GM19328 (cell line): ENCODE data around the gene SLC43A3.
A peak's percentile ranks its signal among the peaks of the same experiment; 100 is the strongest.
"Not testable (repeated sequence)": the region's sequence is repeated elsewhere in the genome, so short reads cannot be mapped to it uniquely, and the experiment has no call there.

Experiments
- ATAC-seq: cut with Tn5 transposase; IDR thresholded peaks from one replicate; pipeline ENCODE4 v1.9.1; 2021; ENCODE audit warnings: mild to moderate bottlenecking, moderate library complexity; ENCODE audit not compliant: unreplicated experiment

Gene SLC43A3

GRCh38 chr11:57460022-57460757, 33.3 kb upstream of the SLC43A3 start, which contains the start of gene RTN4RL2:
Gene RTN4RL2, plus strand, starts transcription at chr11:57460528. Its CDS starts 338 bp downstream, at chr11:57460866.
- ATAC-seq, result no peak

- ATAC-seq, result no peak
These were observed 32.5 kb upstream of the SLC43A3 start for GRCh38 chr11:57459164-57460021.

GRCh38 chr11:57458410-57459163, 31.7 kb upstream of the SLC43A3 start:
- ATAC-seq, result no peak

GRCh38 chr11:57458060-57458409, 31.1 kb upstream of the SLC43A3 start:
- no peak for ATAC-seq

- peak; percentile 9 for ATAC-seq
These were observed 30.7 kb upstream of the SLC43A3 start for GRCh38 chr11:57457643-57458023.

- peak; percentile 66 for ATAC-seq
These were observed 30.2 kb upstream of the SLC43A3 start for GRCh38 chr11:57456960-57457642.

GRCh38 chr11:57453543-57454177, 26.7 kb upstream of the SLC43A3 start:
- no peak for ATAC-seq

GRCh38 chr11:57446055-57446454, 19.1 kb upstream of the SLC43A3 start:
- ATAC-seq, result no peak

- not testable (repeated sequence) for ATAC-seq
These were observed 18.1 kb upstream of the SLC43A3 start for GRCh38 chr11:57445122-57445394.

- ATAC-seq, result no peak
These were observed 17.6 kb upstream of the SLC43A3 start for GRCh38 chr11:57444362-57445121.

GRCh38 chr11:57440744-57441414, 14.0 kb upstream of the SLC43A3 start:
- ATAC-seq, result no peak

- ATAC-seq, result no peak
These were observed 12.9 kb upstream of the SLC43A3 start for GRCh38 chr11:57439786-57440185.

GRCh38 chr11:57438345-57439285, 11.7 kb upstream of the SLC43A3 start:
- ATAC-seq, result no peak

- ATAC-seq, result no peak
These were observed 9.1 kb upstream of the SLC43A3 start for GRCh38 chr11:57436031-57436430.

GRCh38 chr11:57434640-57435546, 8.0 kb upstream of the SLC43A3 start:
- ATAC-seq, result no peak

GRCh38 chr11:57432714-57433163, 5.8 kb upstream of the SLC43A3 start:
- ATAC-seq, result no peak

- ATAC-seq, result no peak
These were observed 5.2 kb upstream of the SLC43A3 start for GRCh38 chr11:57432149-57432561.
